IMR-90 (cell line): ENCODE data around the gene SLC38A8. TPM values are rescaled to one million over a fixed set of nuclear protein-coding genes. Genes with fewer than 3 reads are reported as not detected.

ENCODE experiments used
- ATAC-seq: fragments of 200-7000 bp; cut with Tn5 transposase; 2 replicates; pipeline ENCODE4 v1.9.1; 2020; ENCODE audit warnings: low read depth, mild to moderate bottlenecking, moderate library complexity
- BruUV-seq: library from RNA; stranded (reverse); fragments of 400-500 nt; replicated peaks from 2 replicates; lab custom pipeline; 2021; lab: Mats Ljungman, UMichigan
- CTCF ChIA-PET: fragments of 300-600 bp; formaldehyde crosslinking; extraction: SDS; loops from one replicate; lab custom pipeline; 2021; ENCODE audit warnings: antibody characterized with exemption; lab: Yijun Ruan, JAX
- POLR2A ChIA-PET: fragments of 300-600 bp; sonication (Branson Sonifier 250); formaldehyde crosslinking; loops from one replicate; lab custom pipeline; 2022; ENCODE audit warnings: antibody characterized with exemption; ENCODE audit not compliant: unreplicated experiment; lab: Charles Lee
- DNase-seq: peaks from one replicate; pipeline ENCODE4 v3.0.0; 2013
- H2AFZ ChIP-seq: replicated peaks from 2 replicates; pipeline ENCODE3; 2013; ENCODE audit warnings: low read length, mild to moderate bottlenecking; ENCODE audit not compliant: poor library complexity
- H2AK5ac ChIP-seq: 2 replicates; pipeline ENCODE4 v1.6.1; 2013; ENCODE audit warnings: low read depth, low read length, inconsistent platforms
- H2AK9ac ChIP-seq: replicated peaks from 2 replicates; pipeline ENCODE3; 2013; ENCODE audit warnings: mild to moderate bottlenecking, low read depth, low read length, moderate library complexity; ENCODE audit not compliant: poor library complexity
- H2BK120ac ChIP-seq: 2 replicates; pipeline ENCODE4 v1.6.1; 2013; ENCODE audit warnings: low read depth, low read length, inconsistent platforms
- H2BK15ac ChIP-seq: 3 replicates; pipeline ENCODE4 v1.6.1; 2013; ENCODE audit warnings: low read depth, low read length, inconsistent platforms
- H2BK20ac ChIP-seq: 2 replicates; pipeline ENCODE4 v1.6.1; 2013; ENCODE audit warnings: low read depth, mild to moderate bottlenecking, inconsistent platforms, low read length, moderate library complexity
- H2BK5ac ChIP-seq: 2 replicates; pipeline ENCODE4 v1.6.1; 2013; ENCODE audit warnings: mild to moderate bottlenecking, low read depth, low read length, inconsistent platforms; ENCODE audit not compliant: poor library complexity, severe bottlenecking
- H3K14ac ChIP-seq: replicated peaks from 2 replicates; pipeline ENCODE4 v1.6.1; 2013; ENCODE audit warnings: low read depth, low read length, inconsistent platforms
- H3K18ac ChIP-seq: 2 replicates; pipeline ENCODE4 v1.6.1; 2013; ENCODE audit warnings: low read depth, low read length, control low read depth
- H3K23ac ChIP-seq: 2 replicates; pipeline ENCODE4 v1.6.1; 2013; ENCODE audit warnings: low read depth, low read length, inconsistent platforms
- H3K27ac ChIP-seq: 2 replicates; pipeline ENCODE4 v1.5.1; 2013; ENCODE audit warnings: mild to moderate bottlenecking, control low read depth, low read length; ENCODE audit not compliant: insufficient read depth
- H3K27me3 ChIP-seq: 2 replicates; pipeline ENCODE4 v1.6.1; 2013; ENCODE audit warnings: low read length; ENCODE audit not compliant: control insufficient read depth, insufficient read depth
- H3K36me3 ChIP-seq: 2 replicates; pipeline ENCODE4 v1.6.1; 2013; ENCODE audit warnings: low read length, mixed read lengths; ENCODE audit not compliant: control insufficient read depth, insufficient read depth
- H3K4ac ChIP-seq: 2 replicates; pipeline ENCODE4 v1.6.1; 2013; ENCODE audit warnings: low read depth, low read length, inconsistent platforms
- H3K4me1 ChIP-seq: 2 replicates; pipeline ENCODE4 v1.6.1; 2013; ENCODE audit warnings: low read length, mixed read lengths; ENCODE audit not compliant: control insufficient read depth, insufficient read depth
- H3K4me2 ChIP-seq: 2 replicates; pipeline ENCODE4 v1.6.1; 2013; ENCODE audit warnings: low read depth, mild to moderate bottlenecking, control low read depth, low read length, moderate library complexity
- H3K4me3 ChIP-seq: 2 replicates; pipeline ENCODE4 v1.5.1; 2013; ENCODE audit warnings: low read depth, mild to moderate bottlenecking, control low read depth, low read length, moderate library complexity; ENCODE audit not compliant: insufficient read depth
- H3K56ac ChIP-seq: 2 replicates; pipeline ENCODE4 v1.6.1; 2013; ENCODE audit warnings: low read length, inconsistent platforms; ENCODE audit not compliant: insufficient read depth; ENCODE audit errors: extremely low read depth
- H3K79me1 ChIP-seq, 2 experiments: 2 replicates each; pipeline ENCODE4 v1.6.1; 2013; ENCODE audit warnings: low read length in 2 of 2, inconsistent platforms in 1 of 2, low read depth in 1 of 2
- H3K9ac ChIP-seq: 2 replicates; pipeline ENCODE4 v1.6.1; 2013; ENCODE audit warnings: low read depth, low read length, control low read depth
- H3K9me1 ChIP-seq: 2 replicates; pipeline ENCODE4 v1.6.1; 2013; ENCODE audit warnings: low read length, inconsistent platforms; ENCODE audit not compliant: insufficient read depth
- H3K9me3 ChIP-seq: 2 replicates; pipeline ENCODE4 v1.6.1; 2013; ENCODE audit warnings: low read length; ENCODE audit not compliant: control insufficient read depth, insufficient read depth
- H4K20me1 ChIP-seq: 2 replicates; pipeline ENCODE4 v1.6.1; 2013; ENCODE audit warnings: low read length, inconsistent platforms; ENCODE audit not compliant: insufficient read depth
- H4K5ac ChIP-seq: 2 replicates; pipeline ENCODE4 v1.6.1; 2013; ENCODE audit warnings: mild to moderate bottlenecking, low read depth, low read length, control low read depth
- H4K8ac ChIP-seq, 2 experiments: 2 replicates each; pipeline ENCODE4 v1.6.1; 2013; ENCODE audit warnings: low read depth in 2 of 2, low read length in 2 of 2, control low read depth in 1 of 2, inconsistent platforms in 1 of 2
- H4K91ac ChIP-seq: 2 replicates; pipeline ENCODE4 v1.6.1; 2013; ENCODE audit warnings: low read depth, low read length, inconsistent platforms; ENCODE audit not compliant: insufficient read depth
- ELK1 ChIP-seq: fragments of 150-350 bp; IDR thresholded peaks from 2 replicates; pipeline ENCODE4 v1.6.1; 2016; ENCODE audit warnings: low read depth, mild to moderate bottlenecking, low read length, moderate library complexity, borderline replicate concordance
- SMC3 ChIP-seq: fragments of 150-350 bp; IDR thresholded peaks from 2 replicates; pipeline ENCODE4 v1.6.1; 2016; ENCODE audit warnings: low read depth, mild to moderate bottlenecking, antibody characterized with exemption, low read length, moderate library complexity
- WGBS, 2 experiments: methylation state at CpG; one replicate each; pipeline versions ENCODE4 v1.1.5 to v1.1.7; 2013; ENCODE audit warnings: missing lambda C conversion rate in 2 of 2; ENCODE audit not compliant: insufficient read length in 1 of 2; ENCODE audit errors: extremely low coverage in 2 of 2; 5-methylcytosine and 5-hydroxymethylcytosine counted together
- dilution Hi-C: fragments of 300-500 bp; cut with HindIII; formaldehyde crosslinking; loops from one replicate; pipeline ENCODE4 v1.14.3; 2018; ENCODE audit warnings: low sequenced_read_pairs; ENCODE audit not compliant: unreplicated experiment
- in situ Hi-C: fragments of 300-500 bp; cut with MboI; formaldehyde crosslinking; loops from 3 replicates; pipeline ENCODE4 v1.14.3; 2019; ENCODE audit warnings: low sequenced_read_pairs, inconsistent platforms, mixed read lengths
- intact Hi-C: fragments of 100-400 bp; cut with micrococcal nuclease; formaldehyde crosslinking; loops from 2 replicates; pipeline ENCODE4 v1.10.0; 2022
- polyA plus RNA-seq, 3 experiments: library from polyadenylated mRNA; depleted of rRNA; stranded (reverse); fragments of >200 nt; gene quantifications; 2 replicates each; pipeline ENCODE4 v1.2.3, GENCODE V29; 2012; ENCODE audit warnings: low replicate concordance in 1 of 3
- total RNA-seq: library from RNA; depleted of rRNA; stranded (reverse); fragments of >200 nt; gene quantifications from 2 replicates; pipeline ENCODE4 v1.2.3, GENCODE V29; 2012
- TF ChIP-seq, protein P1 (sequence below): fragments of 150-350 bp; IDR thresholded peaks from 2 replicates; pipeline ENCODE4 v1.6.1; 2017; ENCODE audit warnings: mild to moderate bottlenecking, antibody characterized with exemption, low read length, low read depth

The SLC38A8 gene
- total and polyA plus RNA-seq, 2 of the 4 experiments (the other 2 are of a cell fraction) = not detected

- Histone ChIP-seq H3K9ac (no peak overlapping the region), H3K27ac (no peak overlapping the region), H3K4me1 (no peaks in the 10 kb centered on the region), H2BK20ac (no peak overlapping the region), H2BK15ac (no peak overlapping the region), H2AK5ac (no peak overlapping the region), H4K91ac (no peak overlapping the region), H3K9me1 (no peaks in the 10 kb centered on the region), H4K20me1 (no peaks in the 10 kb centered on the region; the same call in 1 of the 2 replicates), H3K4me3 (no peak overlapping the region), H2AFZ (no peak overlapping the region), H2BK5ac (no peak overlapping the region), H3K36me3 (no peaks in the 10 kb centered on the region), H2BK120ac (no peak overlapping the region), H3K56ac (no peak overlapping the region), H3K14ac (no peak overlapping the region), H2AK9ac (no peak overlapping the region), H3K18ac (no peak overlapping the region), H3K79me1 (no peaks in the 10 kb centered on the region), H3K27me3 (peaks cover 61% of the 10 kb centered on the region), H4K8ac (no peak overlapping the region), H3K23ac (no peak overlapping the region), H3K9me3 (peaks cover 6% of the 10 kb centered on the region), H4K5ac (no peak overlapping the region), H3K4ac (no peak overlapping the region), H3K4me2 (no peak overlapping the region)
- WGBS, 2 experiments = 10% methylated on average over 2 of the region's 8 CpGs; no CpG with 5 or more reads in 1 of the 2 experiments
- BruUV-seq = no TSS peak
- no peak for DNase-seq
- POLR2A ChIA-PET = no interaction called here
- dilution Hi-C loops (no loop called here), in situ Hi-C loops (no loop called here), intact Hi-C loops (no loop called here)
- ATAC-seq = no peak
- CTCF ChIA-PET = no interaction called here
- TF ChIP-seq ELK1 (no peak), SMC3 (no peak)
- TF ChIP-seq, protein P1, sequence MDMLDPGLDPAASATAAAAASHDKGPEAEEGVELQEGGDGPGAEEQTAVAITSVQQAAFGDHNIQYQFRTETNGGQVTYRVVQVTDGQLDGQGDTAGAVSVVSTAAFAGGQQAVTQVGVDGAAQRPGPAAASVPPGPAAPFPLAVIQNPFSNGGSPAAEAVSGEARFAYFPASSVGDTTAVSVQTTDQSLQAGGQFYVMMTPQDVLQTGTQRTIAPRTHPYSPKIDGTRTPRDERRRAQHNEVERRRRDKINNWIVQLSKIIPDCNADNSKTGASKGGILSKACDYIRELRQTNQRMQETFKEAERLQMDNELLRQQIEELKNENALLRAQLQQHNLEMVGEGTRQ = peak; percentile 44; the same call in 1 of the 2 replicates
Observed at GRCh38 chr16:84007965-84008364, 34.6 kb downstream of the SLC38A8 start.
